HG02571 (cell line): ENCODE data around the gene RYR2.

Experiments used
- ATAC-seq: cut with Tn5 transposase; IDR thresholded peaks from one replicate; pipeline ENCODE4 v1.9.1; 2021; ENCODE audit warnings: mild to moderate bottlenecking, moderate library complexity; ENCODE audit not compliant: unreplicated experiment

Gene RYR2

GRCh38 chr1:237041795-237042525 is at the start of gene RYR2:
RYR2 (plus strand) TSS chr1:237042184; CDS start chr1:237042522, 338 bp downstream.
- ATAC-seq, result no peak

DNA sequence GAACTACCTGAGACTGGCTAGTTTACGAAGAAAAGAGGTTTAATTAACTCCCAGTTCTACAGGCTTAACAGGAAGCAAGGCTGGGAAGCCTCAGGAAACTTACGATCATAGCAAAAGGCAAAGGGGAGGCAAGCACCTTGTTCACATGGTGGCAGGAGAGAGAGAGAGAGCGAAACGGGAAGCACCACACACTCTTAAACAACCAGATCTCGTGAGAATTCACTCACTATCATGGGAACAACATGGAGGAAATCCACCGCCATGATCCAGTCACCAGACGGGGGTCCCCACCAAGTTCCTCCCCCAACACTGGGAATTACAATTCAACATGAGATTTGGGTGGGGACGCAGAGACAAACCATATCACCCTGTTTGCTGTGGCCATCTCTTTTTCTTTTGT is 49.5 kb upstream of the RYR2 start:
- ATAC-seq, result no peak

GRCh38 chr1:236994450-236994849 is 47.5 kb upstream of the RYR2 start:
- ATAC-seq, result no peak

- ATAC-seq, result no peak
These were observed 44.6 kb upstream of the RYR2 start for GRCh38 chr1:236997361-236997760.

GRCh38 chr1:236997882-236998281 is 44.1 kb upstream of the RYR2 start:
- no peak for ATAC-seq

DNA sequence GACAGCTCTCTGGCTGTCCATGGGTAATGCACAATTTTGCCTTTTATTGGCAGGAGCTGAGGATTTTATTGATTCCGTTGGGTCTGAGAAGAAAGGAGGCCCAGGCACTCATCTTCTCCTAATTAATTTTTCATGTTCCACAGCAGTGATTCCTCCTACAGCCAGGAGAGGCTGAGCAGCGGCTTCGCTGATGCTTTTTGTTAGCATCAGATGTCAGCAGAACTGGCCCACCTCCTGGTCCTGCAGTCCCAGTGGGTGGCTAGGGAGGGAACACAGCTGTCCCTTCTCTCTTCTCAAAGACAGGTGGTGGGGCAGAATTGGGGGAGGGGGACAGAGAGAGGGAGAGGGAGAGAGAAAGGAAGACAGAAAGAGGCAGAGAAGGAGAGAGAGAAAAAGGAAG is 43.4 kb upstream of the RYR2 start:
- ATAC-seq, result no peak

DNA sequence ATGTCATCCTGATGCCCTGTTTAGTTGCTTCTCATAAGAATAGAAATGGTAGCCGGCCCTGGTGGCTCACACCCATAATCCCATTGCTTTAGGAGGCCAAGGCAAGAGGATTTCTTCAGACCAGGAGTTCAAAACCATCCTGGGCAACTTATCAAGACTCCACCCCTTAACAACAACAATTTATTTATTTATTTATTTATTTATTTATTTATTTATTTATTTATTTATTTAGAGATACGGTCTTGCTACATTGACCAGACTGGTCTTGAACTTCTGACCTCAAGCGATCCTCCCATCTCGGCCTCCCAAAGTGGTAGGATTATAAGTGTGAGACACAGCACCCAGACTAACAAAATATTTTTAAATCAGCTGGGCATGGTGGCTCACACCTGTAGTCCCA is 41.8 kb upstream of the RYR2 start:
- no peak for ATAC-seq

DNA sequence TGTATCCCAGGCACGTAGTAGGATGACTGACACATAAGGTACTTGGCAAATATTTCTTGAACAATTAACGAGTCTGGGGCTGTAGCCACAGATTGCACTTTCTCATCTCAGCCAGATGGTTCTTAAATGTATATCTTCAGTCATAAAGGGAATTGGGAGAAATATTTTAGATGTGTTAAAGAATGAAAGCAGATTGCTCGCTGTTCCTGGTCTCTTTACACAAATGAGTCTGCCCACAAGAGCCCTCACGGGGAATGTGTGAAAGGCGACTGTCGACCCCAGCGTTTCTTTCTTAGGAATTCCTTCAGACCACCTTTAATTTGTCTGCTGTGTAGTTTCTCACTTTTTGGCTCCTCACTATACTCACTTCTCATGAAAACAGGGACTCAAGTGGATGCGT is 38.5 kb upstream of the RYR2 start:
- no peak for ATAC-seq

GRCh38 chr1:237004116-237004515 is 37.9 kb upstream of the RYR2 start, which contains the start of gene MT1HL1:
MT1HL1 (minus strand) TSS chr1:237004441; CDS start chr1:237004372, 69 bp downstream.
- ATAC-seq, result no peak

- ATAC-seq, result no peak
These were observed 36.3 kb upstream of the RYR2 start for GRCh38 chr1:237005674-237006073.

DNA sequence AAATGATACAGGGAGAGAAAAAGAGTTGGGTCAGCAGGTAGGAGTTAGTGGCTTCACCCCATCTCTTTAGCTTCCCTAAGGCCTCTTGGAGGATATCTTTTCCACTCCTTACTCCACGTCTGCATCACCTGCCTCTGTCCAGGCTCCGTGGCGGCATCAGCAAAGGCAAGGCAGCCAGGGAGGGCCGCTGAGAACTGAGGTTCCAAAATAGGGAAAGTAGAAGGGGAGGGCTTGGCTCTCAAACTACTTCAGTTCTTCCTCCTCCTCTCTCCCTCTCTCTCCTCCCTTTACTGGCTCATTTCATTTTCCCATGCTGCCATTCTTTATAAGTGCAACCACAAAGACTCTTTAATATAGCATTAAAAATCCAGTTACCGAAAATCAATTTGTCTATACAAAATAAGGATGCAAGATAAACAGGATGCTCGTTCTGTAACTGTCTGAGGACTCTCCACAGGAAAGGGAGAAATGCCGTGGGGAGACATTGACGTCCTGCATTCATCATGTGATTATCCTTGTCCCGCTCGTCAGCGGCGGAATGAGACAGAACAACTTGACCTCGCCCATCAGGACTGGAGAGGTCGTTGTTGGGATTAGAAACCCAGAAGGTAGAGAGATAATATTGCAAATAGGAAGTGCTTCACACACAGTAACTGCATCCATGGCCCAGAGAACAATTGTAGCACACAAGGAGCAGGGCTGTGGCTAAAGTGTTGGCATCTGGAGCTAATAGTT is 34.7 kb upstream of the RYR2 start:
- ATAC-seq, result no peak

- ATAC-seq, result no peak
These were observed 32.4 kb upstream of the RYR2 start for GRCh38 chr1:237009611-237010010.

- no peak for ATAC-seq
These were observed 30.6 kb upstream of the RYR2 start for GRCh38 chr1:237011432-237011831.

GRCh38 chr1:237012361-237012760 is 29.6 kb upstream of the RYR2 start:
- no peak for ATAC-seq

- ATAC-seq, result no peak
These were observed 29.1 kb upstream of the RYR2 start for GRCh38 chr1:237012788-237013383.

- no peak for ATAC-seq
These were observed 28.4 kb upstream of the RYR2 start for GRCh38 chr1:237013608-237014007.

- no peak for ATAC-seq
These were observed 25.4 kb upstream of the RYR2 start for GRCh38 chr1:237016626-237017025.

- ATAC-seq, result no peak
These were observed 23.1 kb upstream of the RYR2 start for GRCh38 chr1:237018896-237019295.

DNA sequence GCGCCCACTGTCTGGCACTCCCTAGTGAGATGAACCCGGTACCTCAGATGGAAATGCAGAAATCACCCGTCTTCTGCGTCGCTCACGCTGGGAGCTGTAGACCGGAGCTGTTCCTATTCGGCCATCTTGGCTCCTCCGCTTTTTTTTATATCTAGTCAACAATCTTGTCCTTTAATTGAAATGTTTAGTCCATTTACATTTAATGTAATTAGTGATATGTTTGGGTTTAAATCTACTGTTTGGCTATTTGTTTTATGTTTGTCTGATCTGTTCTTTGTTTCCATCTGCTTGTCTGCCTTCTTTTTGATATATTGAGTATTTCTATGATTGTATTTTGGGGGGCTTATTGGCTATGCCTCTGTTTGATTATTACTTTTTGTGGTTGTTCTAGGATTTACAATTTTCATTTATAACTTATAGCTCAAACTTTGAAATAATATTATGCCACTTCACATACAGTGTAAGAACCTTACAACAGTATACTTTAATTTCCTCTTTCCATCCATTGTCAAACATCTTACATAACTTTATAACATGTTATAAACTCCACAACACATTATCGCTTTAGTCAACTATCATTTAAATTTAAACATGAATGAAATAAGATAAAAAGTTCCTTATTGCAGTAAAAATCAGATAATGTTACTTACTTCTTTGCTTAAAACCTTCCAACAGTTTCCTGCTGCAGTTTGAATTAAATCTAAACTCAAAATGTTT is 16.5 kb upstream of the RYR2 start:
- no peak for ATAC-seq

DNA sequence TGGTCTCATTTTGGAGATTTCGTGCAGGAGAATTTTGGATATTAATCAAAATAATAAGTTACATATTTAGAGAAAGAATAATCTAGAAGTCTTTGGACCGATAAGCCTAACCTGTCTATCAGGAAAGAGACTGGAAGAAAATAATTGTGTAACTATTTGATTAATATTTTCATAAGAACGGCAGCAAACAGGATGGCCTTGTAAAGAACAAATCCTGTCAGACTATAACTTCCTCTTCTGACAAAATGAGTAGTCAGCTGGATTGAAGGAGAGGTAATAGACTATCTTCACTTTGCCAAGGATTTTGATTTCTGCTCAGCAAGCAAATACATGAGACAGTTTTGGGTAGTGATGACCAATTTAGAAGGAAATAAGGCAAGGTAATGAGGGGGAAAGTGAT is 12.7 kb upstream of the RYR2 start:
- ATAC-seq, result no peak

GRCh38 chr1:237029850-237030535 is 12.0 kb upstream of the RYR2 start:
- ATAC-seq, result no peak
